Superior temporal gyrus (tissue), 1 donor: ENCODE data around the gene ASB9.
"Not testable (repeated sequence)": the region's sequence is repeated elsewhere in the genome, so short reads cannot be mapped to it uniquely, and the experiment has no call there.

ENCODE experiments used
- DNase-seq: peaks from one replicate; pipeline ENCODE4 v3.0.0-alpha.2; 2016; ENCODE audit errors: extremely low spot score

The ASB9 gene, protein sequence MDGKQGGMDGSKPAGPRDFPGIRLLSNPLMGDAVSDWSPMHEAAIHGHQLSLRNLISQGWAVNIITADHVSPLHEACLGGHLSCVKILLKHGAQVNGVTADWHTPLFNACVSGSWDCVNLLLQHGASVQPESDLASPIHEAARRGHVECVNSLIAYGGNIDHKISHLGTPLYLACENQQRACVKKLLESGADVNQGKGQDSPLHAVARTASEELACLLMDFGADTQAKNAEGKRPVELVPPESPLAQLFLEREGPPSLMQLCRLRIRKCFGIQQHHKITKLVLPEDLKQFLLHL

GRCh38 chrX:15269618-15270521 lies at the start of gene ASB9:
Gene ASB9 (minus strand): TSS chrX:15270083. CDS start chrX:15269874, 209 bp downstream.
- DNase-seq = no peak

GRCh38 chrX:15319075-15319474 lies 49.2 kb upstream of the ASB9 start:
- peak; percentile 74 for DNase-seq

- DNase-seq = no peak
Measured at GRCh38 chrX:15315509-15315908, 45.6 kb upstream of the ASB9 start, which contains the start of gene ASB11. Gene ASB11 (minus strand): TSS chrX:15315640. CDS start chrX:15315605, 35 bp downstream.

GRCh38 chrX:15314472-15314871 lies 44.6 kb upstream of the ASB9 start:
- DNase-seq = no peak

- DNase-seq = no peak
Measured at GRCh38 chrX:15311119-15311518, 41.2 kb upstream of the ASB9 start.

DNA sequence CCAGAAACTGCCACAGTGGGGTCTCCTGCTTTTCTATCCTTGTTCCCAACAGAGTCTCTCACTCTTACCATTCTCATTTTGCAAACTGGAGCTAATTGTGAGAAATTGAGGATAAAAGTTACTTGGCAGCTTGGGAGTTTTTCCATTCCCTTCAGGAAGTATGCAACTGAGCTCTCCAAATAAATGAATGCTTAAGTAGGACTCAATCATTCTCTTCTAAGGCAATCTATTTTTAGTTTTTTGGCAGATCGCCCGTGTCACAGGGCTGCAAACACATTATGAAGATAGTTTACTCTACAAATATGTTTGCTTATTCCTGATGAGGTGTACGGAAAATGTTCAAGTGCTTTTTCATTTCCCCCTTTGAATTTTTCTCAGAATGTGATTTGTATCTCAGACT lies 40.2 kb upstream of the ASB9 start:
- DNase-seq = no peak

GRCh38 chrX:15305899-15306298 lies 36.0 kb upstream of the ASB9 start:
- not testable (repeated sequence) for DNase-seq

GRCh38 chrX:15301924-15302323 lies 32.0 kb upstream of the ASB9 start:
- DNase-seq = no peak

DNA sequence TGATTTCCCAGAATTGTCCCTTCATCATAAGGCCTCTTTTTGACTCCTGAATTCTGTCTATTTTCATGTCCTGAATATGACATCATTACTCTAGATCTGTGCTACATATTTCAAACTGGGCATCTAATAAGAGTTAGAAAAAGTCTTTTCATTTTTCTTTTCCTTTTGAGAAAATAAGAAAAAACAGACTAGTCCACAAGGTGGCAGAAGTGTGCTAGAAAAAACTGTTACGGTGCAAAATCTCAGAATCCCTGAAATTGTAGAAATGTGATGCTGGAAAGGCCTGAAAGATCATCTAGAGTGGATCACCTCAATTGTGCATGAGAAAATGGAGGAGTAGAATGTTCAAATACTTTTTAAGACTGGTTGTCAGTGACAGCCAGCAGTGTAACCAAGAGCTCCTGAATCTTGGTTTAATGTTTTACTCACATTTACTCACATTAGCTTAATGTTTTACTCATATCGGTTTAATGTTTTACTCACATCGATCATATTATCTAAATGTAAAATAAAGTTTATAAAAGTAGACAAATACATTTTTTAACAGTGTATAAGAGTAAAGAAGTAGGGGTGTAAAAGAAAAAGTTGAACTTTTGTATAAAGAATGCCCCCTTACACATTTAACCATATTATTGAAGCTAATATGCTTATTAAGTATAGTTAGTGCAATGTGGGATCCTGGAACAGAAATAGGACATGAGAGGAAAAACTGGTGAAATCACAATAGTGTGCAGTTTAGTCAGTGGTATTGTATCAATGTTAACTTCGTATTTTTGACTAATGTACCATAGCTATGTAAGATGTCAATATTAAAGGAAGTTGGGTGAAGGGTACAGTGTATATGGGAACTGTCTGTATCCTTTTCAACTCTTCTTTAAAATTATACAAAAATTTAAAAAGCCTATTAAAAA lies 30.3 kb upstream of the ASB9 start:
- DNase-seq = peak; percentile 81

GRCh38 chrX:15298780-15299179 lies 28.9 kb upstream of the ASB9 start:
- DNase-seq = no peak

DNA sequence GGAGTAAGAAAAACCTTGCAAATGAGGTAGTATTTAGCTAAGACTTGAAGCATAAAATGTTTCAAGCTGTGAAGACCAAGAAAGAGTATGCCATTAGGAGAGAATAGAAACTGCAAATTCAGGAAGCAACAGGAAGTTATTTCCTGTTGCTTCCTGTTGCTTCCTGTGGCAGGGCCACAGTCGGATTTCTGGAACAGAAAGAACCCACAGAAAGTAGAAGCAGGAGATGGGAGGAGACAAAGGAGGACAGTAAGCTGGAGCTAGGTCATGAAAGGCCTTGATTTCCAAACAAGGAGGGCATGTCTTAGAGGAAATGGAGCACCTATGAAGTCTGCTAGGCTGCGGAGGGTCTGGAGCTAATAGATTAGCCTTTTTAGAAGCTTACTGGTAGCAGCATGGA lies 28.3 kb upstream of the ASB9 start:
- DNase-seq = no peak

DNA sequence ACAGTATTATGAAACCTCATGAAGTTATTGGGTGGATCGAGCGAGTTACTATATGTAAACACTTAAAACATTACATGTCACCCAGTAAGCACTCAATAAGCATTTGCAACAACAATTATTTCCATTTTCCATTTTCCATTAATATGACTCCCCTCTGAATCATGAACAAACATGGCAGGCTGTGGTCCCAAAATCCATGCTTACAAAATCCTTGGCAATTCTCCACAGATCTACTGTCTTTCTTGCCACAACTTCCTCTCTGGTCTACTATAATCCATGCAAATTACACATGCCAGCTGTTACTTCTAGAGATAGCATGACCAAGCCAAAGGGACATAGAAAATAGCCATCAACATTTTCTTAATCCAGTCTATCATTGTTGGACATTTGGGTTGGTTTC lies 23.6 kb upstream of the ASB9 start:
- no peak for DNase-seq

- no peak for DNase-seq
Measured at GRCh38 chrX:15292861-15293260, 23.0 kb upstream of the ASB9 start.

- no peak for DNase-seq
Measured at GRCh38 chrX:15277604-15278003, 7.7 kb upstream of the ASB9 start.

- DNase-seq = no peak
Measured at GRCh38 chrX:15274946-15275345, 5.1 kb upstream of the ASB9 start.

- DNase-seq = not testable (repeated sequence)
Measured at GRCh38 chrX:15273275-15273674, 3.4 kb upstream of the ASB9 start.

DNA sequence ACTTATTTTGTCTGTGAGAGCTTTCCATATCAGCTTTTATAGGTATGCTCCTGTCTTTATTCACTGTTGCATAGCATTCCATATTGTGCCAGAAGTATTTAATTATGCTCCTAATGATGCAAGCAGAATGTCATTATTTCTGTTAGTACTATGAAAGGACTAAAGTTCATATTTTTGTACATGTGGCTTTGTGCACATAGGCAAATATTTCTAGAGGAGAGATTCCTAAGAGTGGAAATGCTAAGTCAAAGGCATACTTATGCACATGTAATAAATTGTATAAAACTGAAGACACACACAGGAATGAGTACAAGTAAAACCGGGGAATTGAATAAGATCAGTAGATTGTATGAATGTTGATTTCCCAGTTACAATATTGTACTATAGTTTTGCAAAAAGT lies 1.9 kb upstream of the ASB9 start:
- DNase-seq = no peak

DNA sequence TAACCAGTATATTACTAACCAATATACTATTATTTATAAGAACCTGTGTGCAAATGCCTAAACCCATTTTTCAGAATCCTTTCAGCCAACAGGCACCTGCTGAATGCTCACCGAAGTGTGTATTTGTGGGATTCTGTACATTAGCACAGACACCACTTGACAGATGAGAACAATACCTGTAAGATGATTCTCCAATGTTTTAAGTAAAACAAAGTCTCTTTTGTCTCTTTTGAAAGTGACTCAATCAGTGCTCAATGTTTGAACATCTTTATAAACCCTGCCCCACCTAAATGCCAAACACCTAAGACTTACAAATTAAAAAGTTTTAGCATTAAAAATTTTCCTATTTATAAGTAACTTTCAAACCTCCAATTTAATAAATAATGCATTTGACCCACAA lies 763 bp downstream of the ASB9 start:
- DNase-seq = no peak

- DNase-seq = no peak
Measured at GRCh38 chrX:15254852-15255251, 15.0 kb downstream of the ASB9 start.

DNA sequence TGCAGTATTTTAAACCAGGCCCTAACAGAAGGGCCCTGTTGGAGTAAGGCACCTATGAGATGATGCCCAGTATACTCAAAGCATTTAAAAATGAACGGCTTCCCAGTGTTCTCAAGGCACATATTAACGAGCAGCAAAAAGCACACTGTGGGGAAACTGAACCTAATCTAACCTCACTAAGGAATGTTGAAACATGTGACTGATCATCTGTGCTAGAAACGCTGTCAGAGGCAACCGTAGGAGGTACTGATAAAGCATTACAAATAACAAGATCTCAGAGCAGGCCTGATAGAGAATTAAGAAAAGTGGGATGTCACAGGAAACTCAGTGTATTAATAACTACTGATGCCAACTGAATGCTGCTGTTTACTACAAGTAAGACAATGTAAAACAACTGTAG lies 24.0 kb downstream of the ASB9 start:
- no peak for DNase-seq

DNA sequence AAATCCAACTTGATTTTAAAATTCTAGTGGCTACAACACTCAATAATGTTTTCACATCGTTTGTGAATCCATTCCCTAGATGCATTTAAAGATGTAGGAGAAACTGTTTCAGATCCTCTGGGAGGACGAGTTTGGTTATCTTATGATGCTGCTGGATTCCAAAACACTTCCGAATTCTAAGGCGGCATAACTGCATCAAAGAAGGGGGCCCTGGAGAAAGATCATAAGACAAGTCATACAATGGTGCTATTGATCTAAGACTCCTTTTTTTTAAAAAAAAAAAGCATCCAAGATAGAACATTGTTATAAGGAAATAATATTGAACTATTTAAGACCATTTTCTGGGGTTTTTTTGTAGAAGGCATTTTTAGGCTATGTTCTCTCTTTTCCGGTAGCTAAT lies 25.5 kb downstream of the ASB9 start:
- no peak for DNase-seq
